Stimulated activated CD8-positive, alpha-beta memory T cell treated with anti-CD3 and anti-CD28 coated beads, Interleukin-15, amount 100 ng/mL, for 24 hours (primary cell): Measurements from ENCODE around the gene HLA-G.
"Not testable (repeated sequence)": the region's sequence is repeated elsewhere in the genome, so short reads cannot be mapped to it uniquely, and the experiment has no call there.

ENCODE experiments used
- DNase-seq: peaks from one replicate; pipeline ENCODE4 v3.0.0-alpha.2; 2020; ENCODE audit warnings: low read depth

The HLA-G gene

GRCh38 chr6:29875257-29875656, 47.6 kb downstream of the HLA-G start:
- DNase-seq = no peak

- not testable (repeated sequence) for DNase-seq
Measured at GRCh38 chr6:29875734-29876133, 48.1 kb downstream of the HLA-G start.
